ENCODE data around the gene LRRC75A. TPM values are rescaled to one million over a fixed set of nuclear protein-coding genes. Genes with fewer than 3 reads are reported as not detected.

The LRRC75A gene
- total and polyA plus RNA-seq, 2 experiments from 2014 or later: 10.7 to 18.0 TPM

- DNase-seq (ENCODE audit: low spot score): no peak
- no peak overlapping the region for H3K27ac ChIP-seq
- no peaks in the 10 kb centered on the region for H4K20me1 ChIP-seq (ENCODE audit: insufficient read depth, poor library complexity, severe bottlenecking)
- WGBS (ENCODE audit: low lambda C conversion rate, missing lambda C conversion rate): 77% methylated on average over 6 of the region's 6 CpGs
- H3K9me3 ChIP-seq (ENCODE audit: low read depth): no peaks in the 10 kb centered on the region
- no peak overlapping the region for H3K4me2 ChIP-seq
- H3K9me2 ChIP-seq (replicated peaks; ENCODE audit: insufficient read depth): no peaks in the 10 kb centered on the region
- peaks cover 35% of the 10 kb centered on the region for H3K4me1 ChIP-seq (ENCODE audit: insufficient read depth)
- TF ChIP-seq CTCF (IDR thresholded peaks at IDR 0.05; ENCODE audit: poor library complexity) (no peak), EZH2 (IDR thresholded peaks at IDR 0.05; ENCODE audit: borderline replicate concordance) (no peak), EZH2phosphoT487 (IDR thresholded peaks at IDR 0.05; ENCODE audit: low read depth, severe bottlenecking, unreplicated experiment) (no peak)
- no peaks in the 10 kb centered on the region for H3K36me3 ChIP-seq (replicated peaks; ENCODE audit: insufficient read depth, low read depth)
- H3K27me3 ChIP-seq: no peaks in the 10 kb centered on the region
- no peak overlapping the region for H3K4me3 ChIP-seq
- H3K79me2 ChIP-seq: peaks cover 26% of the 10 kb centered on the region
- no peak overlapping the region for H2AFZ ChIP-seq
These were observed 19.5 kb downstream of the LRRC75A start for GRCh38 chr17:16472539-16472938.

- Histone ChIP-seq H3K27me3 (no peaks in the 10 kb centered on the region), H3K4me2 (no peak overlapping the region), H4K20me1 (ENCODE audit: insufficient read depth, poor library complexity, severe bottlenecking) (no peaks in the 10 kb centered on the region), H3K79me2 (peaks cover 31% of the 10 kb centered on the region), H3K4me1 (ENCODE audit: insufficient read depth) (peaks cover 45% of the 10 kb centered on the region), H3K27ac (no peak overlapping the region), H3K36me3 (replicated peaks; ENCODE audit: insufficient read depth, low read depth) (no peaks in the 10 kb centered on the region), H3K9me3 (ENCODE audit: low read depth) (no peaks in the 10 kb centered on the region), H3K4me3 (no peak overlapping the region), H2AFZ (no peak overlapping the region), H3K9me2 (replicated peaks; ENCODE audit: insufficient read depth) (no peaks in the 10 kb centered on the region)
- DNase-seq (ENCODE audit: low spot score): no peak
- no peak for TF ChIP-seq CTCF (IDR thresholded peaks at IDR 0.05; ENCODE audit: poor library complexity)
- no peak for TF ChIP-seq EZH2phosphoT487 (IDR thresholded peaks at IDR 0.05; ENCODE audit: low read depth, severe bottlenecking, unreplicated experiment)
- no peak for TF ChIP-seq EZH2 (IDR thresholded peaks at IDR 0.05; ENCODE audit: borderline replicate concordance)
- WGBS (ENCODE audit: low lambda C conversion rate, missing lambda C conversion rate): 93% methylated on average over 5 of the region's 5 CpGs
These were observed 20.7 kb downstream of the LRRC75A start for GRCh38 chr17:16471295-16471694.

- H3K79me2 ChIP-seq: peaks cover 23% of the 10 kb centered on the region
- H3K4me2 ChIP-seq: no peak overlapping the region
- H3K36me3 ChIP-seq (replicated peaks; ENCODE audit: insufficient read depth, low read depth): no peaks in the 10 kb centered on the region
- no peaks in the 10 kb centered on the region for H3K27me3 ChIP-seq
- H3K9me2 ChIP-seq (replicated peaks; ENCODE audit: insufficient read depth): no peaks in the 10 kb centered on the region
- H3K4me3 ChIP-seq: no peak overlapping the region
- H3K4me1 ChIP-seq (ENCODE audit: insufficient read depth): peaks cover 44% of the 10 kb centered on the region
- no peak overlapping the region for H2AFZ ChIP-seq
- DNase-seq (ENCODE audit: low spot score): no peak
- no peaks in the 10 kb centered on the region for H4K20me1 ChIP-seq (ENCODE audit: insufficient read depth, poor library complexity, severe bottlenecking)
- H3K27ac ChIP-seq: peak overlapping the region; percentile 98
- TF ChIP-seq EZH2phosphoT487 (IDR thresholded peaks at IDR 0.05; ENCODE audit: low read depth, severe bottlenecking, unreplicated experiment) (no peak), EZH2 (IDR thresholded peaks at IDR 0.05; ENCODE audit: borderline replicate concordance) (no peak), CTCF (IDR thresholded peaks at IDR 0.05; ENCODE audit: poor library complexity) (no peak)
- no peaks in the 10 kb centered on the region for H3K9me3 ChIP-seq (ENCODE audit: low read depth)
- WGBS (ENCODE audit: low lambda C conversion rate, missing lambda C conversion rate): 88% methylated on average over 11 of the region's 11 CpGs
These were observed 21.7 kb downstream of the LRRC75A start for GRCh38 chr17:16470265-16470664.
